ENCODE data around the gene OPCML. TPM values are rescaled to one million over a fixed set of nuclear protein-coding genes. Genes with fewer than 3 reads are reported as not detected.

Gene OPCML
- polyA plus RNA-seq, 3 donors = not detected

GRCh38 chr11:132844956-132845696 is 687.2 kb downstream of the OPCML start:
- no peak overlapping the region for H3K27ac ChIP-seq (ENCODE audit: low read depth in 1 of 2, low read length in 2 of 2)
- H4K20me1 ChIP-seq (ENCODE audit: insufficient read depth, low read length) = no peaks in the 10 kb centered on the region
- H3K9me3 ChIP-seq (replicated peaks in 1 of 2; ENCODE audit: control insufficient read depth in 1 of 2, insufficient read depth in 1 of 2, low read length in 2 of 2) = peaks cover 0 to 12% of the 10 kb centered on the region in 2 donors
- Mint-ChIP-seq H3K4me1 (no peaks in the 10 kb centered on the region), H3K4me3 (no peak overlapping the region), H3K27ac (no peak overlapping the region), H3K27me3 (ENCODE audit: low read depth in 3 of 3) (no peaks in the 10 kb centered on the region), H3K9me3 (peaks cover 0 to 6% (median 0%) of the 10 kb centered on the region in 7 donors), H3K36me3 (no peaks in the 10 kb centered on the region)
- H3K4me1 ChIP-seq (ENCODE audit: control insufficient read depth in 1 of 2, insufficient read depth in 2 of 2, low read length in 2 of 2) = no peaks in the 10 kb centered on the region
- H3K4me3 ChIP-seq (replicated peaks in 1 of 3; ENCODE audit: low read depth in 2 of 3, low read length in 3 of 3) = no peak overlapping the region
- no peak overlapping the region for H3K9ac ChIP-seq (ENCODE audit: insufficient read depth, low read length, poor library complexity, severe bottlenecking)
- WGBS (ENCODE audit: insufficient coverage) = 67% methylated on average over 2 of the region's 5 CpGs
- no peaks in the 10 kb centered on the region for H3K27me3 ChIP-seq (ENCODE audit: control insufficient read depth in 2 of 2, insufficient read depth in 2 of 2, low read length in 2 of 2)
- DNase-seq = no peak
- no peaks in the 10 kb centered on the region for H3K79me2 ChIP-seq (ENCODE audit: insufficient read depth, low read length)
- no peak overlapping the region for H2AFZ ChIP-seq (ENCODE audit: insufficient read depth, low read depth, low read length, poor library complexity, severe bottlenecking)
- intact Hi-C loops (cut with micrococcal nuclease) = no loop called here
- H3K36me3 ChIP-seq (replicated peaks in 1 of 2; ENCODE audit: control insufficient read depth in 1 of 2, insufficient read depth in 2 of 2, low read length in 2 of 2) = no peaks in the 10 kb centered on the region
- no peak for TF ChIP-seq CTCF (IDR thresholded peaks at IDR 0.05)
- no peak overlapping the region for H3K4me2 ChIP-seq (replicated peaks; ENCODE audit: extremely low read depth, low read length, poor library complexity, severe bottlenecking)

GRCh38 chr11:132840660-132841059 is 691.6 kb downstream of the OPCML start:
- DNase-seq = no peak
- Mint-ChIP-seq H3K27me3 (ENCODE audit: low read depth in 3 of 3) (peaks cover 0 to 3% (median 0%) of the 10 kb centered on the region in 3 donors), H3K36me3 (no peaks in the 10 kb centered on the region), H3K9me3 (peaks cover 5 to 15% (median 8%) of the 10 kb centered on the region in 7 donors), H3K4me1 (no peaks in the 10 kb centered on the region), H3K4me3 (no peak overlapping the region), H3K27ac (no peak overlapping the region)
- no peak overlapping the region for H3K4me3 ChIP-seq (replicated peaks in 1 of 3; ENCODE audit: low read depth in 2 of 3, low read length in 3 of 3)
- H3K36me3 ChIP-seq (replicated peaks in 1 of 2; ENCODE audit: control insufficient read depth in 1 of 2, insufficient read depth in 2 of 2, low read length in 2 of 2) = no peaks in the 10 kb centered on the region
- peaks cover 13 to 30% of the 10 kb centered on the region in 2 donors for H3K9me3 ChIP-seq (replicated peaks in 1 of 2; ENCODE audit: control insufficient read depth in 1 of 2, insufficient read depth in 1 of 2, low read length in 2 of 2)
- no peak overlapping the region for H2AFZ ChIP-seq (ENCODE audit: insufficient read depth, low read depth, low read length, poor library complexity, severe bottlenecking)
- no peak overlapping the region for H3K4me2 ChIP-seq (replicated peaks; ENCODE audit: extremely low read depth, low read length, poor library complexity, severe bottlenecking)
- H3K4me1 ChIP-seq (ENCODE audit: control insufficient read depth in 1 of 2, insufficient read depth in 2 of 2, low read length in 2 of 2) = no peaks in the 10 kb centered on the region
- H3K79me2 ChIP-seq (ENCODE audit: insufficient read depth, low read length) = no peaks in the 10 kb centered on the region
- no peak overlapping the region for H3K27ac ChIP-seq (ENCODE audit: low read depth in 1 of 2, low read length in 2 of 2)
- H3K27me3 ChIP-seq (ENCODE audit: control insufficient read depth in 2 of 2, insufficient read depth in 2 of 2, low read length in 2 of 2) = no peaks in the 10 kb centered on the region
- intact Hi-C loops (cut with micrococcal nuclease) = no loop called here
- no peak overlapping the region for H3K9ac ChIP-seq (ENCODE audit: insufficient read depth, low read length, poor library complexity, severe bottlenecking)
- H4K20me1 ChIP-seq (ENCODE audit: insufficient read depth, low read length) = no peaks in the 10 kb centered on the region
- TF ChIP-seq CTCF (IDR thresholded peaks at IDR 0.05) = no peak
- 80% methylated on average over 1 of the region's 12 CpGs for WGBS (ENCODE audit: insufficient coverage)
